ENCODE measurements around the gene SHC3. TPM values are rescaled to one million over a fixed set of nuclear protein-coding genes. Genes with fewer than 3 reads are reported as not detected.
A peak's percentile ranks its signal among the peaks of the same experiment; 100 is the strongest.

SHC3 gene
- total RNA-seq, 2 donors from 2014 or later, result 0.02 TPM; not detected in 1

DNA sequence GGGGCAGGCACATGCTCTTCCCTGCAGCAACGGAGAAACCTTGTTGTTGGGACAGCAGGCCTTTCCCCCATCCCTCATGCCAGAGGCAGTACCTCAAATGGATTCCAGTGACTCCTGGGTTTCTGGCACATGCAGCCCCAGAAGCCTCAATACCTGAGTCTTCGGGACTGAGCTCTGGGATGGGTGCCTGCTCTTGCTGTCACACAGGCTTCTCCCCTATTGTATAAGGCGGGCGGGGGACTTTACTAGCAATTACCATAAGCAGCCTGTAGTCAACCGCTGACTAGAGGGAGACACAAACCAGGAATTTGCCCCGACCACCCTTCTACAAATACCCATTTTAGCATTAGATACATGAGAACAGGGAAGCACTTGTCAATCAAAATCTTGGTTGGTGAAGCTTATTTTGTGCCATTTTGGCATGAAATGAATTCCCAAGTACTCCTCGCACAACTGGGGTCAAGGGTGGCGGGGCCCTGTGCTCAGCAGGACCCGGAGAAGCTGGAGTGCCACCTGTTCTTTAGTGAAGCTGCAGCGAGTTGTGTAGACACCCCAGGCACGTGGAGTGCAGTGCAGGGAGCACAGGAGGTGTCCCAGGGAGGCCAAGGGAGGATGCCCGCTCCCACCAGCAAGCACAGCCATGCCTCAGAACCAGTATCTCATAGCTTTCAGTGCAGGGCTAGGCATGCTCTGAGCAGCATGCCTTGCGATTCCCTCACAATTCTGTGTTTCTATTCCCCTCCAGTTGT is 166.2 kb downstream of the SHC3 start:
- no peak overlapping the region for H3K27ac Mint-ChIP-seq
- H3K9me3 Mint-ChIP-seq, result no peaks in the 10 kb centered on the region
- no peaks in the 10 kb centered on the region for H3K36me3 Mint-ChIP-seq
- ATAC-seq, result no peak
- no peak for DNase-seq (ENCODE audit: low spot score in 2 of 2)

- no peak for DNase-seq (ENCODE audit: low spot score in 2 of 2)
- no peak overlapping the region for H3K27ac Mint-ChIP-seq
- no peaks in the 10 kb centered on the region for H3K9me3 Mint-ChIP-seq
- ATAC-seq, result no peak
- H3K36me3 Mint-ChIP-seq, result no peaks in the 10 kb centered on the region
Observed at GRCh38 chr9:89011683-89012082, 166.9 kb downstream of the SHC3 start.

- Mint-ChIP-seq H3K9me3 (no peaks in the 10 kb centered on the region), H3K27ac (no peak overlapping the region), H3K36me3 (no peaks in the 10 kb centered on the region)
- ATAC-seq (no peak), DNase-seq (ENCODE audit: low spot score in 2 of 2) (no peak)
Observed at GRCh38 chr9:89010526-89011111, 168.0 kb downstream of the SHC3 start.

- ATAC-seq (no peak), DNase-seq (ENCODE audit: low spot score in 2 of 2) (no peak)
- no peaks in the 10 kb centered on the region for H3K36me3 Mint-ChIP-seq
- no peak overlapping the region for H3K27ac Mint-ChIP-seq
- no peaks in the 10 kb centered on the region for H3K9me3 Mint-ChIP-seq
Observed at GRCh38 chr9:89010056-89010455, 168.6 kb downstream of the SHC3 start.

GRCh38 chr9:89009546-89009840 is 169.1 kb downstream of the SHC3 start:
- ATAC-seq, result no peak
- Mint-ChIP-seq H3K9me3 (no peaks in the 10 kb centered on the region), H3K36me3 (no peaks in the 10 kb centered on the region), H3K27ac (no peak overlapping the region)
- DNase-seq (ENCODE audit: low spot score in 2 of 2), result no peak

DNA sequence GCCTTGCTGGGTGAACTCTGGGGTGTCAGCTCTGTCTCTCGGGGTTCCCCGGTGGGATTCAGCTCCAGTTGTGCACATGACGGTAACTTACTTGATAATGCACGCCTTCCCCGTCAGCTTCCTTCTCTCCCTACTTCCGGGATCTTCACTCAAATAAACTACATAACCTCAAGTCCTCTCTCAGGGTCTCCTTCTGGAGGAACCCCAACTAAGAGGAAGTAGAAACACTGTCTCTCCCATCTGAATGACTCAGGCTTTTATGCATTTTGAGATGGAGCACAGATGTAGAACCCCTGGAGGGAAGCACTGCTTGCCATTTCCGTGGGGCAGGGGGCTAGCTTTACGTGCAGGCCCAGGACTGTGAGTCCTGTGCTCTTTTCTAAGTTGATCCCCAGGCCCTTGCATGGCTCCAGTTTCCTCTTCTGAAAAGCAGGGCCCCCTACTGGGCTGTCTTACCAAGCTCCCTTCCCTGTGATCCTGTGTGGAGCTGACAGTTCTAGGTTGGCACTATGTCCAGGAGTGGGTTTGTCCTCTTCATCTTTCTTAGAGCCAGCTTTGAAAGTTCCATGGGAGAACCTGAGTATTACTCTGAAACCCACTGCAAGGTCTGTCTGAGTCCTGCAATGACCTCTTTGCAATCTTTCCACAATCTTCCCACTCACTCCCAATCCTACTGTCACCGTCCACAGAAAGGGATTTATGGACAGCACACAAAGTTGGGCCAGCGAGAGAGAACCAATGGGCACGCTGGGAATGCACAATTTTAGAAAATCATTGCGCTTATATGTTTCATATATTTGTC is 169.7 kb downstream of the SHC3 start:
- ATAC-seq, result no peak
- no peaks in the 10 kb centered on the region for H3K9me3 Mint-ChIP-seq
- H3K27ac Mint-ChIP-seq, result no peak overlapping the region
- no peaks in the 10 kb centered on the region for H3K36me3 Mint-ChIP-seq
- no peak for DNase-seq (ENCODE audit: low spot score in 2 of 2)

DNA sequence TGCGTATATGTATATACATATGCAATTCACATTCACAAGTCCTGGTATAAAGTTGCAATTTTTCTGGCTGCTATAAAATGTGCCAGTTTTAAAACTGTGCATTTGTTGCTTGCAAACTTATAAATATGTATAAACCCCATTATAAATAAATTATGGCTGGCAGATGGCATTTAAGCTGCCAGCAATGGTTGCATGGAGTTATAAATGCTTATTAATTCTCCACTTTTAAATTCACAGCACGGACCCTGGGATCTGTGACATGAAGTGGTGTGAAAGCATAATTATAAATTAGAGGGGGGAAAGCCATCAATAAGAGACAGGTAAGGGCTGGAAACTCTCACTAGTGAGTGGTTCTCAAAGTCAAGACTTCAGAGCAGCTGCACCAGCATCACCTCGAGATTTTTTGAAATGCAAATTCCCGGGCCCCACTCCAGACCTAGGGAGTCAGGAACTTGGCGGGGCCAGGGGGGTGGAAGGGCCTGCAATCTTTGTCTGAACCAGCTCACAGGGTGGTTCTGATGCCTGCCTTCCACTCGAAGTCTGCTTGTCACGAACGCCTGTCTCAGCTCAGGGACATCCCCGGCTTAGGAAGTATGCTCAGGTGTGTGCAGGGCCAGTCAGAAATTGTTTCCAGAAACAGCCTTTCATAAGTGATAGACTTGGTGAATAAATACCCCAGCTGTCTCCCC is 170.4 kb downstream of the SHC3 start:
- DNase-seq (ENCODE audit: low spot score in 2 of 2), result no peak
- no peaks in the 10 kb centered on the region for H3K9me3 Mint-ChIP-seq
- no peak overlapping the region for H3K27ac Mint-ChIP-seq
- ATAC-seq, result no peak
- no peaks in the 10 kb centered on the region for H3K36me3 Mint-ChIP-seq

DNA sequence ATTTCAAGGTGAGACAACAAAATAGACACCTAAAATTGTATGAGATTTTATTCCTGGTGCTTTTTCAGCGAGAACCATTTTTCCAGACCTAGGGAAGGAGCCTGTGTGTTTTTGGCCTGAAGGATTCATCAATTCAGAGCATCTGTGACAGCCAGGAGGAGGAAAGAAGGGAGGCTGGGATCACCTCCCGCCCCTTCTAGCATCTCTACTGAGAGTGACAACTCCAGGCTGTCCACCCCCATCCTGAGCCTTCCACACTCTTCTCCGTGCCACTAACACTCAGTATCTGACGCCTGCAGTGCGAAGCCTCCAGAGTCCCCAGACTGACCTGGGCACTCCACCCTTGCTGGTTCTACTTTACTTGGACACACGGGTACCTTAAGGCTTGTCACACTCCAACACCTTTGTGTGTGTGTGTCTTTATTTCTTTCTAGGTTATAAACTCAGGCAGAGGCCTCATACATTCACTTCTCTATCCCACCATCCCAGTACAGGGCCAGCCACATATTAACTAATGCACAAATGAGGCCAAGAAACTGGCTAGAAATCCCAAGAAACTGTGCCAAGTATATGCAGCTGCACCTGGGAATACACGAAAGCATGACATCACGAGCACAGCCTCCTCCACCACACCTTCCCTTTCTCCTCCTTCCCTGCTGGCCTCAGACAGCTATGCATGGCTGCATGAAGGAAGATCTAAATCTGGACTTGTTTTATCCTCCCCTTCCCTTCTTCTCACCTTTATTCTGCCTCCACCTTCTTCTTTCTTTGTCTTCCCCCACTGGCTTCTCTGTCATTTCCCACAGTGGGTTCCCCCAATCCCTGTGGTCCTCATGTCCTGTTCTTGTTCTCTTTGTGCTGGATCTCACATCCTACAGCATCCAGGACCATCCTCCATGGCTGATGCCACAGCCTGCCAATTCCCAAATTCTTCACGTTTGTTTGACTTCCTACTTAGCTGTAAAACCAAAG is 171.3 kb downstream of the SHC3 start:
- H3K36me3 Mint-ChIP-seq, result no peaks in the 10 kb centered on the region
- no peak for ATAC-seq
- peak overlapping the region in 1 of 2 donors; percentile 31 for H3K27ac Mint-ChIP-seq
- no peak for DNase-seq (ENCODE audit: low spot score in 2 of 2)
- H3K9me3 Mint-ChIP-seq, result no peaks in the 10 kb centered on the region

DNA sequence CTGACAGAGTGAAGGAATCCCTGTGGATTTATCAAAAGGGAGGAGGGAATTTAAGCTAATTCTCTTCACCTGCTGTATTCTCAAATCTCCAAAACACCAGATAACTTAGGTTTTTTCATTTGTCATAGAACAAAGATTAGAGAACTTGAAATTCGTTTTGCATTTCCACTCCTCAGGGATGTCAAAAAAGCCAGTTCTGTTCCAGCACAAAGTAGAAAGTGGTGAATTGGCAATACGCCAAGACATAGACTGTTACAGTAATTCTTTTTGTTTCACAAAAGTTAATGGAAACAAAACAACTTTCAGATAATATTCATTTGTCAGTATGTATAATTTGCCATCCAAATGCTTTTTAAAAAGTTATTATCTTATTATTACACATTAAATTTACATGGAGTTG is 172.4 kb downstream of the SHC3 start:
- DNase-seq (ENCODE audit: low spot score in 2 of 2) (no peak), ATAC-seq (no peak)
- H3K9me3 Mint-ChIP-seq, result no peaks in the 10 kb centered on the region
- no peak overlapping the region for H3K27ac Mint-ChIP-seq
- H3K36me3 Mint-ChIP-seq, result no peaks in the 10 kb centered on the region

DNA sequence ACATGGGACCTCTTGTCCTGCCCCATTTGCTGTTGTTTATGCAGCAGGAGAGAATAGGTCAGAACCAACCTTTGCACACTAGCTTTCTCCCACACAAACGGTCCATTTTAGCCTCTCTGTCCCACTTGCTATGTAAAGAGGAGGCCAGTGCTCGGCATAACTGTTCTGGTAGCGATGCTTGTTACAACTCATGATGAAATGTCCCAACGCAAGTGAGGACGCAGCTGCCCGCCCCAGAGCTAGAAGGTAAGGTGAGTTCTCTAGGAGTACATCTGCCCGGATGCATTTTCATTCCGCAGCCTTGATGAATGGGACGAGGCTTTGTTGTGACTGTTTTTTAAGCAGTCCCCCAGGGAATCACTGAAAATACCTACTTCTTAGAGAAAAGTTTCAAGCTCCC is 173.3 kb downstream of the SHC3 start:
- ATAC-seq (no peak), DNase-seq (ENCODE audit: low spot score in 2 of 2) (no peak)
- no peaks in the 10 kb centered on the region for H3K36me3 Mint-ChIP-seq
- no peak overlapping the region for H3K27ac Mint-ChIP-seq
- no peaks in the 10 kb centered on the region for H3K9me3 Mint-ChIP-seq

GRCh38 chr9:89002987-89003386 is 175.6 kb downstream of the SHC3 start:
- DNase-seq (ENCODE audit: low spot score in 2 of 2), result no peak
- no peak for ATAC-seq
- no peaks in the 10 kb centered on the region for H3K36me3 Mint-ChIP-seq
- no peaks in the 10 kb centered on the region for H3K9me3 Mint-ChIP-seq
- H3K27ac Mint-ChIP-seq, result no peak overlapping the region

- Mint-ChIP-seq H3K27ac (no peak overlapping the region), H3K9me3 (no peaks in the 10 kb centered on the region), H3K36me3 (no peaks in the 10 kb centered on the region)
- ATAC-seq (no peak), DNase-seq (ENCODE audit: low spot score in 2 of 2) (no peak)
Observed at GRCh38 chr9:89001917-89002540, 176.6 kb downstream of the SHC3 start.

GRCh38 chr9:89000973-89001916 is 177.4 kb downstream of the SHC3 start:
- Mint-ChIP-seq H3K36me3 (no peaks in the 10 kb centered on the region), H3K27ac (no peak overlapping the region), H3K9me3 (no peaks in the 10 kb centered on the region)
- peak in 1 of 2 donors; percentile 81 for DNase-seq (ENCODE audit: low spot score in 2 of 2)
- peak; percentile 37 to 83 for ATAC-seq

- peak overlapping the region in 1 of 2 donors; percentile 58 for H3K27ac Mint-ChIP-seq
- H3K36me3 Mint-ChIP-seq, result no peaks in the 10 kb centered on the region
- DNase-seq (ENCODE audit: low spot score in 2 of 2), result no peak
- no peak for ATAC-seq
- no peaks in the 10 kb centered on the region for H3K9me3 Mint-ChIP-seq
Observed at GRCh38 chr9:89000371-89000781, 178.2 kb downstream of the SHC3 start.

GRCh38 chr9:88998911-88999310 is 179.7 kb downstream of the SHC3 start:
- DNase-seq (ENCODE audit: low spot score in 2 of 2), result no peak
- no peak overlapping the region for H3K27ac Mint-ChIP-seq
- no peaks in the 10 kb centered on the region for H3K9me3 Mint-ChIP-seq
- no peaks in the 10 kb centered on the region for H3K36me3 Mint-ChIP-seq
- ATAC-seq, result no peak

Measured in activated naive CD4-positive, alpha-beta T cell treated with anti-CD3 and anti-CD28 coated beads, Interleukin-2, amount 50 U/mL, for 72 hours (primary cell).